BLaER1 treated with 17β-estradiol and CSF1 and Interleukin-3, amounts not matched to agents 10 nM and 100 nM (cell line): ENCODE data around the gene NECAB2.

Experiments
- H3K27ac ChIP-seq, 11 experiments: shearing (Covaris generic); formaldehyde crosslinking; 2 replicates each; pipeline ENCODE4 v1.8.1; 2022
- H3K27me3 ChIP-seq, 11 experiments: shearing (Covaris generic); formaldehyde crosslinking; 2 replicates each; pipeline ENCODE4 v1.8.1; 2022
- H3K36me3 ChIP-seq, 11 experiments: shearing (Covaris generic); formaldehyde crosslinking; 2 replicates each; pipeline ENCODE4 v1.8.1; 2022
- H3K4me1 ChIP-seq, 10 experiments: shearing (Covaris generic); formaldehyde crosslinking; 2 replicates each; pipeline ENCODE4 v1.8.1; 2022
- H3K4me2 ChIP-seq, 11 experiments: shearing (Covaris generic); formaldehyde crosslinking; 2 replicates each; pipeline ENCODE4 v1.8.1; 2022
- H3K4me3 ChIP-seq, 10 experiments: shearing (Covaris generic); formaldehyde crosslinking; 2 replicates each; pipeline ENCODE4 v1.8.1; 2022
- H3K9ac ChIP-seq, 11 experiments: shearing (Covaris generic); formaldehyde crosslinking; 2 replicates each; pipeline ENCODE4 v1.8.1; 2022
- H3K9me3 ChIP-seq, 11 experiments: shearing (Covaris generic); formaldehyde crosslinking; replicated peaks in 1 of 11; 2 replicates each; pipeline ENCODE4 v1.8.1; 2022
- H4K20me1 ChIP-seq, 11 experiments: shearing (Covaris generic); formaldehyde crosslinking; 2 replicates each; pipeline ENCODE4 v1.8.1; 2022
- Cebpa-rat ChIP-seq, 11 experiments: shearing (Covaris generic); IDR thresholded peaks; 2 replicates each; pipeline ENCODE4 v1.8.1; 2022

The NECAB2 gene

GRCh38 chr16:83928341-83929055 lies 39.5 kb upstream of the NECAB2 start:
- H3K9ac ChIP-seq = no peak overlapping the region
- H3K27ac ChIP-seq = no peak overlapping the region
- no peak overlapping the region for H3K4me2 ChIP-seq
- no peaks in the 10 kb centered on the region for H3K27me3 ChIP-seq
- H3K9me3 ChIP-seq = no peaks in the 10 kb centered on the region
- H3K4me3 ChIP-seq = no peak overlapping the region
- peaks cover 0 to 9% (median 0%) of the 10 kb centered on the region in 11 experiments; a peak in 1 of 22 replicates for H3K36me3 ChIP-seq
- TF ChIP-seq Cebpa-rat (IDR thresholded peaks at IDR 0.05) = no peak
- peaks cover 2 to 9% (median 5%) of the 10 kb centered on the region in 10 experiments; a peak in 18 of 20 replicates for H3K4me1 ChIP-seq
- peaks cover 0 to 56% (median 0%) of the 10 kb centered on the region in 11 experiments; a peak in 9 of 22 replicates for H4K20me1 ChIP-seq

- Histone ChIP-seq H3K27ac (no peak overlapping the region), H3K9ac (no peak overlapping the region), H4K20me1 (peaks cover 0 to 41% (median 0%) of the 10 kb centered on the region in 11 experiments; a peak in 8 of 22 replicates), H3K36me3 (no peaks in the 10 kb centered on the region), H3K4me3 (no peak overlapping the region), H3K4me2 (no peak overlapping the region), H3K27me3 (no peaks in the 10 kb centered on the region), H3K4me1 (peaks cover 14 to 23% (median 20%) of the 10 kb centered on the region in 10 experiments; a peak in 19 of 20 replicates), H3K9me3 (no peaks in the 10 kb centered on the region)
- no peak for TF ChIP-seq Cebpa-rat (IDR thresholded peaks at IDR 0.05)
Observed at GRCh38 chr16:83929811-83930555, 38.1 kb upstream of the NECAB2 start.

GRCh38 chr16:83930730-83931500 lies 37.1 kb upstream of the NECAB2 start:
- Histone ChIP-seq H3K4me1 (peaks cover 14 to 28% (median 22%) of the 10 kb centered on the region in 10 experiments; a peak in 19 of 20 replicates), H3K9ac (no peak overlapping the region; a peak in 1 of 22 replicates), H3K27me3 (no peaks in the 10 kb centered on the region), H4K20me1 (peaks cover 0 to 31% (median 0%) of the 10 kb centered on the region in 11 experiments; a peak in 7 of 22 replicates), H3K4me2 (no peak overlapping the region), H3K36me3 (no peaks in the 10 kb centered on the region), H3K9me3 (no peaks in the 10 kb centered on the region), H3K4me3 (no peak overlapping the region), H3K27ac (no peak overlapping the region)
- no peak for TF ChIP-seq Cebpa-rat (IDR thresholded peaks at IDR 0.05)

- H3K36me3 ChIP-seq = no peaks in the 10 kb centered on the region
- no peak for TF ChIP-seq Cebpa-rat (IDR thresholded peaks at IDR 0.05)
- no peak overlapping the region for H3K9ac ChIP-seq
- peaks cover 14 to 26% (median 21%) of the 10 kb centered on the region in 10 experiments; a peak in 19 of 20 replicates for H3K4me1 ChIP-seq
- no peak overlapping the region for H3K4me3 ChIP-seq
- H3K9me3 ChIP-seq = no peaks in the 10 kb centered on the region
- peaks cover 0 to 25% (median 0%) of the 10 kb centered on the region in 11 experiments; a peak in 7 of 22 replicates for H4K20me1 ChIP-seq
- no peak overlapping the region for H3K4me2 ChIP-seq
- H3K27me3 ChIP-seq = no peaks in the 10 kb centered on the region
- no peak overlapping the region for H3K27ac ChIP-seq
Observed at GRCh38 chr16:83931556-83931955, 36.5 kb upstream of the NECAB2 start.

- Histone ChIP-seq H3K4me3 (no peak overlapping the region), H4K20me1 (peaks cover 0 to 21% (median 0%) of the 10 kb centered on the region in 11 experiments; a peak in 4 of 22 replicates), H3K4me2 (no peak overlapping the region), H3K36me3 (no peaks in the 10 kb centered on the region), H3K4me1 (peaks cover 14 to 26% (median 20%) of the 10 kb centered on the region in 10 experiments; a peak in 19 of 20 replicates), H3K9ac (no peak overlapping the region), H3K9me3 (no peaks in the 10 kb centered on the region), H3K27me3 (no peaks in the 10 kb centered on the region), H3K27ac (no peak overlapping the region)
- TF ChIP-seq Cebpa-rat (IDR thresholded peaks at IDR 0.05) = no peak
Observed at GRCh38 chr16:83932304-83932703, 35.7 kb upstream of the NECAB2 start.

GRCh38 chr16:83932955-83933673 lies 34.9 kb upstream of the NECAB2 start:
- Histone ChIP-seq H3K9me3 (no peaks in the 10 kb centered on the region), H3K27ac (no peak overlapping the region), H3K4me2 (peak overlapping the region; percentile 11 to 75 (median 54); a peak in 20 of 22 replicates), H3K4me3 (no peak overlapping the region), H3K4me1 (peaks cover 14 to 26% (median 20%) of the 10 kb centered on the region in 10 experiments; a peak in 19 of 20 replicates), H3K27me3 (no peaks in the 10 kb centered on the region), H3K36me3 (no peaks in the 10 kb centered on the region), H3K9ac (peak overlapping the region in 1 of 11 experiments; percentile 16; a peak in 1 of 22 replicates), H4K20me1 (peaks cover 0 to 21% (median 0%) of the 10 kb centered on the region in 11 experiments; a peak in 4 of 22 replicates)
- no peak for TF ChIP-seq Cebpa-rat (IDR thresholded peaks at IDR 0.05)

GRCh38 chr16:83933885-83934683 lies 34.0 kb upstream of the NECAB2 start:
- Histone ChIP-seq H3K4me1 (peaks cover 15 to 32% (median 23%) of the 10 kb centered on the region in 10 experiments), H3K36me3 (no peaks in the 10 kb centered on the region), H3K27ac (no peak overlapping the region), H3K4me2 (peak overlapping the region; percentile 11 to 75 (median 54); a peak in 21 of 22 replicates), H3K9me3 (no peaks in the 10 kb centered on the region), H3K9ac (peak overlapping the region in 1 of 11 experiments; percentile 16; a peak in 1 of 22 replicates), H3K27me3 (no peaks in the 10 kb centered on the region), H4K20me1 (peaks cover 0 to 21% (median 0%) of the 10 kb centered on the region in 11 experiments; a peak in 2 of 22 replicates), H3K4me3 (no peak overlapping the region)
- no peak for TF ChIP-seq Cebpa-rat (IDR thresholded peaks at IDR 0.05)

- Histone ChIP-seq H3K9ac (no peak overlapping the region), H3K36me3 (no peaks in the 10 kb centered on the region), H4K20me1 (peaks cover 0 to 21% (median 0%) of the 10 kb centered on the region in 11 experiments; a peak in 1 of 22 replicates), H3K4me2 (peak overlapping the region in 8 of 11 experiments; percentile 53 to 75 (median 56); a peak in 10 of 22 replicates), H3K27me3 (no peaks in the 10 kb centered on the region), H3K27ac (no peak overlapping the region), H3K4me3 (no peak overlapping the region), H3K9me3 (no peaks in the 10 kb centered on the region), H3K4me1 (peaks cover 21 to 38% (median 29%) of the 10 kb centered on the region in 10 experiments)
- no peak for TF ChIP-seq Cebpa-rat (IDR thresholded peaks at IDR 0.05)
Observed at GRCh38 chr16:83934684-83934977, 33.4 kb upstream of the NECAB2 start.
